Left ventricle myocardium inferior (tissue), 1 donor: Measurements from ENCODE around the gene WDFY1. TPM values are rescaled to one million over a fixed set of nuclear protein-coding genes. Genes with fewer than 3 reads are reported as not detected.

Experiments used
- DNase-seq: peaks from one replicate; pipeline ENCODE4 v3.0.0-alpha.2; 2020
- H3K27ac ChIP-seq: fragments of 200-600 bp; replicated peaks from 2 replicates; pipeline ENCODE4 v1.8.0; 2021
- H3K27me3 ChIP-seq: fragments of 200-600 bp; 2 replicates; pipeline ENCODE4 v1.8.0; 2021; ENCODE audit warnings: low read depth
- H3K36me3 ChIP-seq: fragments of 200-600 bp; 2 replicates; pipeline ENCODE4 v1.8.0; 2021
- H3K4me1 ChIP-seq: fragments of 200-600 bp; 2 replicates; pipeline ENCODE4 v1.8.0; 2021
- H3K4me3 ChIP-seq: fragments of 200-600 bp; 2 replicates; pipeline ENCODE4 v1.8.0; 2021; ENCODE audit warnings: mild to moderate bottlenecking, moderate library complexity
- H3K9me3 ChIP-seq: fragments of 200-600 bp; replicated peaks from 2 replicates; pipeline ENCODE4 v1.8.0; 2021
- CTCF ChIP-seq: fragments of 200-600 bp; IDR thresholded peaks from 2 replicates; pipeline ENCODE4 v1.8.0; 2021; ENCODE audit warnings: antibody characterized with exemption, mild to moderate bottlenecking, borderline replicate concordance
- intact Hi-C: fragments of 100-400 bp; cut with micrococcal nuclease; formaldehyde crosslinking; loops from one replicate; pipeline ENCODE4 v1.11.0; 2022
- total RNA-seq: library from RNA; stranded (reverse); fragmentation: NEBNext Ultra II Directional; extraction: Animal tissue kit (Norgen Biotek cat#: 25700); gene quantifications from one replicate; pipeline ENCODE4 v1.2.1, GENCODE V29; 2021
- donor health status: DM: no; HTN: yes; CAD: no; lungs with severe emphysema.

The WDFY1 gene
- total RNA-seq, 1 donor from 2014 or later, result 12.6 TPM

GRCh38 chr2:223909001-223909741, 36.0 kb downstream of the WDFY1 start:
- Histone ChIP-seq H3K27ac (no peak overlapping the region), H3K4me1 (peaks cover 31% of the 10 kb centered on the region), H3K36me3 (peaks cover 8% of the 10 kb centered on the region), H3K27me3 (no peaks in the 10 kb centered on the region), H3K4me3 (no peak overlapping the region), H3K9me3 (no peaks in the 10 kb centered on the region)
- TF ChIP-seq CTCF, result no peak
- intact Hi-C loops, result no loop called here
- no peak for DNase-seq

GRCh38 chr2:223908304-223908998, 36.7 kb downstream of the WDFY1 start:
- Histone ChIP-seq H3K4me3 (no peak overlapping the region), H3K9me3 (no peaks in the 10 kb centered on the region), H3K27ac (no peak overlapping the region), H3K4me1 (peaks cover 28% of the 10 kb centered on the region), H3K36me3 (peaks cover 15% of the 10 kb centered on the region), H3K27me3 (no peaks in the 10 kb centered on the region)
- no peak for TF ChIP-seq CTCF
- intact Hi-C loops, result no loop called here
- DNase-seq, result no peak

- intact Hi-C loops, result no loop called here
- Histone ChIP-seq H3K4me3 (no peak overlapping the region), H3K27ac (no peak overlapping the region), H3K36me3 (peaks cover 24% of the 10 kb centered on the region), H3K4me1 (peaks cover 24% of the 10 kb centered on the region), H3K9me3 (no peaks in the 10 kb centered on the region), H3K27me3 (no peaks in the 10 kb centered on the region)
- TF ChIP-seq CTCF, result no peak
- no peak for DNase-seq
Measured at GRCh38 chr2:223905996-223906395, 39.1 kb downstream of the WDFY1 start.

- H3K27ac ChIP-seq, result no peak overlapping the region
- H3K36me3 ChIP-seq, result peaks cover 61% of the 10 kb centered on the region
- no peaks in the 10 kb centered on the region for H3K27me3 ChIP-seq
- TF ChIP-seq CTCF, result no peak
- H3K4me1 ChIP-seq, result no peaks in the 10 kb centered on the region
- intact Hi-C loops, result no loop called here
- no peaks in the 10 kb centered on the region for H3K9me3 ChIP-seq
- no peak overlapping the region for H3K4me3 ChIP-seq
- DNase-seq, result no peak
Measured at GRCh38 chr2:223901854-223902253, 43.3 kb downstream of the WDFY1 start.

- intact Hi-C loops, result no loop called here
- H3K36me3 ChIP-seq, result peaks cover 67% of the 10 kb centered on the region
Measured at GRCh38 chr2:223901311-223901710, 43.8 kb downstream of the WDFY1 start.

More at GRCh38 chr2:223901311-223901710, 43.8 kb downstream of the WDFY1 start:
- no peak for TF ChIP-seq CTCF
- Histone ChIP-seq H3K27ac (no peak overlapping the region), H3K4me3 (no peak overlapping the region), H3K4me1 (no peaks in the 10 kb centered on the region), H3K27me3 (no peaks in the 10 kb centered on the region), H3K9me3 (no peaks in the 10 kb centered on the region)
- DNase-seq, result no peak
